Stimulated activated CD8-positive, alpha-beta memory T cell treated with anti-CD3 and anti-CD28 coated beads, Interleukin-15, amount 100 ng/mL, for 24 hours (primary cell): ENCODE data around the gene APOBEC3H.
A peak's percentile ranks its signal among the peaks of the same experiment; 100 is the strongest.

Source experiments
- DNase-seq: peaks from one replicate; pipeline ENCODE4 v3.0.0-alpha.2; 2020; ENCODE audit warnings: low read depth

Gene APOBEC3H

DNA sequence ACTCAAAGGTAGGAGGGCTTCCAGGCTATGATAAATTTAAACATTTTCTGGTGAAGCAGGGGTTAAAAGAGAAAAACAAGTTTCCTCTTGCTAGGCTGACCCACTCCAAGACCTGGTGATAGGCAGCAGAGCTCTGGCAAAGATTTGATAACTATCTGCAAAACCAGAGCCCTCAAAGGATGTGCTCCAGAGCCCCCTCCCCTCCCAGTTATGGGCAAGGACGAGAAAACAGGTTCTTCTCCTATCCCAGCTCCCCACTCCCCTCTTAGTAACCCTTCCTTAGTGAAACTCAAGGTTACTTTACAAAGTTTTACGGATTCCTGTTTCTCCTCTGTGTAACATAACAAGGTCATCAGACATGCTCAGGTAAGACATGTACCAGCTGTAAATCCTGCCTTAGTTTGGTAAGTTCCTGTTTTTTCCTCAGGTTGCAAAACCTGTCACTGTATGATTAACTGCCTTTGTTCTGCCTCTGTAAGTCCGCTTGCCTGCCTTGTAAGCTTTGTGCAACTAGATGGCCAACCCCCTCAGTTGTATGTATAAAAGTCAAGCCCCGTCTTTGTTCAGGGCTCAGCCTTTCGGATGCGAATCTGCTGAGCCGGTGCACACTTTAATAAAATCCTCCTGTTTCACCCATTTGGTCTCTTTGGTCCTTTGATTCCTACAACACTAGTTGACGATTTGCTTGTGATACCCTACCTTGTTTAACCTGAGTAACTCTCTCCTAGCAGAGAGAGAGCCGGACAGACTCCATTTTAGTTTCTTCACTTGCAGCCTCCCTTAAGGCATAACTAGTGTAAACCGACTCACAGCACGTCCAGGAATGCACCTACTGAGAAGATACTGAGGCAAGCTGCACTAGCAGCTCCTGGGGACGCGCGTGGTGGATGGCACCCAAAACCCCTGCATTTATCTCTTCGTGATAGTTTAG is 13.9 kb downstream of the APOBEC3H start:
- DNase-seq, result no peak

DNA sequence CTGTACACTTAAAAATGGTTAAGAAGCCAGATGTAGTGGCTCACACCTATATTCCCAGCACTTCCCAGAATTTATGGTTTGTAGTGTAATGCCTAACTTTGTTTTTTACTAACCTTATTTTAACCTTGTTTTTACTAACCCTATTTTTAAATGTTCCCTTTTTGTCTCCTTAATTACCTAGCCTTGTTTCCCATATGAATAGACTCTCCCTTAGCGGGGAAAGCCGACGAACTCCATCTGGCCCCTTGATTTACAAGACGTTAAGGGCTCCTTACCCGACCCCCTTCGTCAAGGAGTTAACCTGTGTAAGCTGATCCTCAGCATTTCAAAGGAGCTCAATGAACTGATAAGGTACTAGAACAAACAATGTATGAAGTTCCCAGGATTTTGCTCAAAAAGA is 17.1 kb downstream of the APOBEC3H start:
- DNase-seq, result no peak

DNA sequence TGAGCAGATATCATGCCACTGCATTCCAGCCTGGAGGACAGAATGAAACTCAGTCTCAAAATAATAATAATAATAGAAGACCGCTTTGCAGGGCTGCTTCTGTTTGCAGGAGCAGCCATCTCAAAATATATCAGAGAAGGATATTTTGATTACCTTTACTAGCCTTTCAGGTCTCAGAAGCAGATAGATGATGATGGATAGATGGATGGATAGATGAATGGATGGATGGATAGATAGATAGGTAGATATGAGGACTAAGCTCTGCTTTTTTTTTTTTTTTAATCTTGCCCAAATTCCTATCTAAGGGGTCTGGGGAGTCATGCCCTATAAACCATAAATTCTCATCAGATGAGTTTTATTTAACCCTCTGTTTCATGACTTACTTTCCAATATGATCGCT is 18.5 kb downstream of the APOBEC3H start:
- DNase-seq, result no peak

DNA sequence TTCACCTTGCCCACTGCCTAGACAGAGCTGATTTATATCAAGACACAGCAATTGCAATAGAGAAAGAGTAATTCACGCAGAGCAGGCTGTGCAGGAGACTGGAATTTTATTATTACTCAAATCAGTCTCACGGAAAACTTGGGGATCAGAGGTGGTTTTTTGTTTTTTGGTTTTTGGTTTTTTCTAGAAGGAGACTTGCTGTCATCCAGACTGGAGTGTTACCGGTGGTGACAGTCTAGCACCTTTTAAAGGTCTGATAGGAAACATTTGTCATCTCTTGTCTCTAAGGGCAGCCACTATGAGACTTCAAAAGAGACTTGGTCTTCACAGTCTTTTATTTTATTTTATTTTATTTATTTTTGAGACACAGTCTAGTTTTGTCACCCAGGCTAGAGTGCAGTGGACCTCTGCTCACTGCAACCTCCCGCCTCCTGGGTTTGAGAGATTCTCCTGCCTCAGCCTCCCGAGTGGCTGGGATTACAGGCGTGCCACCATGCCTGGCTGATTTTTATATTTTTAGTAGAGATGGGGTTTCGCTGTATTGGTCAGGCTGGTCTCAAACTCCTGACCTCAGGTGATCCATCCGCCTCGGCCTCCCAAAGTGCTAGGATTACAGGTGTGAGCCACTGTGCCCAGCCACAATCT is 19.1 kb downstream of the APOBEC3H start:
- DNase-seq, result no peak

DNA sequence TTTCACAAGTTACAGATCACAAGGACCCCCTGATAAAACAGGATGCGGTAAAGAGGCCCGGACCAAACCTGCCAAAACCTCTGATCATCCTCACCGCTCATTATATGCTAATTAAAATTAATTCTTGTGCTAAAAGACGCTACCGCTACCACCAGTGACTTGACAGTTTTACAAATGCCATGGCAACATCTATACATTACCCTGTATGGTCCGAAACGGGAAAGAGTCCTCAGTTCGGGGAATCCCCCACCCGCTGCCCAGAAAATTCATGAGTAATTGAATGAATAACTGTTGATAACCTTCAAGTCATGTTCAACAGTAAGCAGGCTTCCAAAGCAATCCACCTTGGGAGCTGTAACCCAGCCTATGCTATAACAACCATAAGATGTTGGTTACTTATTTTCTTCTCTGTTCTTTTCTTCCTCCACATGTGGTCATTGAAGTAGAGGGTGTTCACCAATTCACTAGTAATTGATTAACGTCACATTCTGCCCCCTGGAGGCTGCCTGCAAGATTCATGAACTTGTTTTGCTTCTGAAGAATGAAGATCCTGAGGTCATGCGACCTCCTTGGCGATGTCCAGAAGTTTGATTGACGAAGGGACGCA is 20.6 kb downstream of the APOBEC3H start:
- peak; percentile 17 for DNase-seq

DNA sequence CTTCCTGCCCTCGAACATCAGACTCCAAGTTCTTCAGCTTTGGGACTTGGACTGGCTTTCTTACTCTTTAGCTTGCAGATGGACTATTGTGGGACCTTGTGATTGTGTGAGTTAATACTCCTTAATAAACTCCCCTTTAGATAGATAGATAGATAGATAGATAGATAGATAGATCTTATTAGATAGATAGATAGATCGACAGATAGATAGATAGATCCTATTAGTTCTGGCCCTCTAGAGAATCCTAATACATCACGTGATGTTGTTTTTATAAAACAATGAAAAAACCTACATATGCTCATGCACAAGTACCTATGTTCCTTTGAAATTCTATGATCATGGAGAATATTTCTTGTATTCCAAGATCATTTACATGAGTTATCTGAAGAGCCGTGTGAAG is 23.9 kb downstream of the APOBEC3H start:
- DNase-seq, result no peak

DNA sequence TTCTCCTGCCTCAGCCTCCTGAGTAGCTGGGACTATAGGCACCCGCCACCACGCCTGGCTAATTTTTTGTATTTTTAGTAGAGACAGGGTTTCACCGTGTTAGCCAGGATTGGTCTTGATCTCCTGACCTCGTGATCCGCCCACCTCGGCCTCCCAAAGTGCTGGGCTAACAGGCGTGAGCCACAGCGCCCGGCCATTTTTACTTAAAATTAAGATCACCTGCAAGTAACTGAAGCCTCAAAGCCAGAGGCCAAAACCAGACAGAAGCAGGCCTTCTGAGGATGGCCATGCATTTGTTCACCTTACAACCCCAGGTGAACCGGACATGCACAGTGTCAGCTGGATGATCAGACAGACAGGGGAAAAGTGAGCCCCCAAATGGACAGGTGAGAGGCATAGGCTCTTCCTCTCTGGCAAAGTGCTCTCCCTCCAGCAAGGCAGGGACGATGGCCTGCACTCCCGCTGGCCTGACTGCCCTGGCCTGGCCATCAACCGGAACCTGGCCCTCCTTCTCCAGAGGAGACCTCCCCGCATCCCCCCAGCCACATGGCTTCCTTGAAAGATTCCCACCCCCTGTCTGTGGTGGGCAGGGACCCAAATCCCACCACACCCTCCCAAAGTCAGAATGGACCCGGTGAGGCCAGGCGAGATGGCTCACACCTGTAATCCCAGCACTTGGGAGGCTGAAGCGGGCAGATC is 25.9 kb downstream of the APOBEC3H start:
- DNase-seq, result no peak

DNA sequence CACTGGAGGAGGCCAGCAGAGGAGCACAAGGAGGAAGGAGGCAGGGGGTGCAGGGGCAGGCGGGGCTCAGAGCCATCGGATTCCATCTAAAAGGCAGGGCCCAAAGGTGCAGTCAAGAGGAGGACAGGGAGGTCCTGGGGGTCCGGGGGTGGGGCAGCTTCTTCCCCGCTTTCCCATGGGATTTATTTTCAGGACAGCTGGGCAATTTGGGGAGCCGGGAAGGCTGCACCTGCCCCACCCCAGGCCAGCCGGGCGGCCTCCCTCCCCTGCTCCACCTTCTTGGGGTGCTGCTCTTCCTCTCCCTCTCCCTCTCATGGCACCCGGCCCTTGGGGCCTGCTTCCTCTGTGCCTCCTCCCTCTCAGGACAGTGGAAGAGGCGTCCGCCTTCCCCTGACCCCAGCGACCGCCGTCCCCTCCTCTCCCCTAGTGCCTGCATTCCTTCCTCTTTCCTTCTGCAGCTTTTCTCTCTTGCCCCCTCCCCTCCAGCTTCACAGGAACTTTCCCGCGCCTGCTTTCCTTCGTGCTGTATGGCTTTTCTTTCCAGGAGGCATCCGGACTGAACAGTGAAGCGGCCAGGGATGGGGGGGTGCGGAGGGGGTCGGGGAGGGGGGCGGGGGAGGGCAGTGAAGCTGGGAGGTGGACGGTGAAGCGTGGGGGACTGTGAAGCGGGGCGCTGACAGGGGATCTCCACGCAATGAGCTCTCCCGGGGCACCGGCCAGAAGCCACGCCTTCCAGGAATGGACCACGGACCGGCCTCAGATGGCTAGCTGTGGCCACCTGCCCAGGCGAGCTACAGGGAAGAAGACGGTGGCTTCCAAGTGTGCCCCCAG is 26.9 kb downstream of the APOBEC3H start:
- no peak for DNase-seq

DNA sequence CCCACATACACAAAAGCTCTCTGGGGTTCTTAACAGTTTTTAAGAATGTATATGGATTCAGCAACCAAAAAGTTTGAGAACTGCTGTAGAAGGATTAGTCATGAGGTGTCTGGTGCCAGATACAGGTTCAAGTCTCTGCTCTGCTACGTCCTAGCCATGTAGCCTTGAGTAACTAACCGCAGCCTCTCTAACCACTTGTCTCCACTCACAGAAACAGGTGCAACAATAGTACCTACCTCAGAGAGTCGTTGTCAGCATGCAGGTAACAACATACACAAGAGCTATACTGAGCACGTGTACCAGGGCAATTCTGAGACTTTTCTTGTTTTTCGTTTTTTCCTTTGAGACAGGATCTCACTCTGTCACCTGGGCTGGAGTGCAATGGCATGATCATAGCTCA is 28.6 kb downstream of the APOBEC3H start:
- no peak for DNase-seq

DNA sequence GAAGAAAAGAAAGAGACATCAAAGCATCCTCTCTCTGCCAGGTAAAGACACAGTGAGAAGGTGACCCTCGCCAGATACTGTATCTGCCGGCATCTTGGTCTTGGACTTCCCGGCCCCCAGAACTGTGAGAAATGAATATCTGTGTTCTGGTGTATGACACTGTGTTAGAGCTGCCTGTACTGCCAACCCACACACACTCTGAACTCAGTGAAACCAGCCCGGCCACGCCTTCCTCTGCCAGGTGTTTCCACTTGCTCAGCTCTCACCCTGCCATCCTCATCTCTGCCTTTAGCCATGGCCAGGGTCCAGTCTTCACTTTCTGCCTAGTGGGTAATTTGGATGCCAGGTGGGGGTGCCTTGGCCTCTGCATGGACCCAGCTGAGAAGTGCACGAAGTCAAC is 31.5 kb downstream of the APOBEC3H start:
- DNase-seq, result no peak

DNA sequence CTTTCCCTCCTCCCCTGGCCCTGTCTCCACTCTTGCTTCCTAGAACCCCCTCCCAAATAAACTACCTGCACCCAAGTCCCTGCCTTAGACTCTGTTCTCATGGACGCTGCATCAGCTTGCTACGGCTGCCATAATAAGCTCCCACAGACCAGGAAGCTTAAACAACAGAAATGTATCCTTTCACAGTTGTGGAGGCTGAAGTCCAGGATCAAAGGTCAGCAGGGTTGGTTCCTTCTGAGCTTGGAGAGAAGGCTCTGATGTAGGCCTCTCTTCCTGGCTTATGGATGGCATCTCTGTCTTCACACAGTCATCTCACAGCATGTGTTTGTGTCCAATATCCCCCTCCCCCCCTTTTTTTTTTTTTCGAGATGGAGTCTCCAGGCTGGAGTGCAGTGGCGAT is 32.0 kb downstream of the APOBEC3H start:
- no peak for DNase-seq

DNA sequence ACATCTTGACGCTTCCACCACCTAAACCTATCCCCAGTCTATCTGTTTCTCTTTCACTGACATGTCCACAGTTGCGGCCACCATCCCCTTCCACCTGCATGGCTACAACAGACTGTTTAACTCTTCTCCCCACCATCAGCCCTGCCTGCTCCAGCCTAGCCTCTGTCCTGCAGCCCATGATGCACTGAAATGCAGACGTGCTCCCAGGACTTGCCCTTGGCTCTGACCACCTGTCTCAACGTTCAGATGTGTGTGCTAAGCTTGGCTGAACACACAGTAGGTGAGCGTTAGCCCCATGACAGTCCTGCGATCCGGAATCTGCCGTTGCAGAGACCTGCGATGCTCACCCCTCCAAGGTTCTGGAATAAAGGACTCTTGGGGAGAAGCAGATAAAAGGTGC is 32.7 kb downstream of the APOBEC3H start:
- no peak for DNase-seq

DNA sequence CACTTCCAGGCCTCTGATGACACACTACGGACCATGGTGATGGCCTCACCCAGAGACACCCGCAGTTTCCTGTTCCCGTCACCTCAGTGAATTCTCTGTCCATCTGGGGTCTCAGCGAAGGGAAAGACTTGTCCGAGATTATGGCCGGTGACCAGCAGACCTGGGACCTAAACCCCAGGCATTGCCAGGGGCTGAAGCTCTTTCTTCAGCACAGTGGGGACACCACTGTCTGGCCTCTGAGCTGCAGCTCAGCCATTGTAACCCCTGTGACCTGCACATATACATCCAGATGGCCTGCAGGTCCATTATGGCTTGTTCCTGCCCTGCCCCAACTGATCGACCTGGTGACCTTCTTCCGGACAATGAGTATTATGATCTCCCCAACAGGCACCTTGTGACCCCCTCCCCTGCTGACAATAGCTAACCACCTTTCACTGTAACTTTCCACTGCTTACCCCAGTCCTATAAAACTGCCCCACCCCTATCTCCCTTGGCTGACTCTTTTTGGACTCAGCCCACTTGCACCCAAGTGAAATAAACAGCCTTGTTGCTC is 33.2 kb downstream of the APOBEC3H start:
- no peak for DNase-seq

DNA sequence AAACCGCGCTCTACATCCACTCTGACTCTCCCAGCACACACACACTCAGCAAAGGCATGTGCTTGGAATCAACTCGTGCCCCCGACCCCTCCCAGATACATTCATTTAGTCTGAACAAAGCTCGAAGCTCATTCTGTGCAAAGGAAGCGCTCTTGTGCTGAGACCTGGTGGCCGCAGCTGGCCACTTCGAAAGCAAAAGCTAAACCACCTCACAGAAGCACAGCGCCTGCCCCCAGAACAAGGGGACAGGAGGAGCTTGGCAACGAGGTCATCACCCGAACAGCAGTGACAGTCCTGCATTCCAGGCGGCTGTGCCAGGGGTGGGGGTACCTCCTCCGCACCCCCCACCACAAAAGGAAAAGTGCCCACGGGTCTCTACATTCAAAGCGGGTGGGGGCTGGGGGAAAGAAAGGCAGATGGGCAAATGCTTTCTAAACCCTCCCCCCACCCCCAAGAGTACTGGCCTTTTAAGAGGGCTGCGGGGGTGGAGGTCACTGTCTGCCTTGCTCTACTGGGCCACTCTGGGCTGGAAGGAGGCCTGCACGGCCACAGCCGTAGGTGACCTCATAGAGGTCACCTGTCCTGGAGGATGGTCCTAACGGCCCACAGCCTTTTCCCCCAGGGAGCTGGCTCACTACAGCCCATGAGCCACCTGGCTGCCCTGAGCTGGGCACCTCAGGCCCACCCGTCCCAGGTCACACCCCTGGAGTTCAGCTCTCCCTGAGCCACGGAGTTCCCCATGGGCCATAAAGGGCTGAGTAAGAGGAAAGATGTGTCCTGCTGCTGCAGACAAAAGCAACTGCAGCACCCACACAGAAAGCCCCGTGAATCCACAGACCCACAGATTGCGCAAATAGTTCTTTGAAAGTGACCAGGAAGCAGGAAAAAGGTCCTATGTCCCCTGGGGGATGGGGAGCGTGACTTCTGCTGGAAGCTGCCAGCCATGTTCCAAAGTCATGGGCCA is 34.1 kb downstream of the APOBEC3H start:
- DNase-seq, result no peak

DNA sequence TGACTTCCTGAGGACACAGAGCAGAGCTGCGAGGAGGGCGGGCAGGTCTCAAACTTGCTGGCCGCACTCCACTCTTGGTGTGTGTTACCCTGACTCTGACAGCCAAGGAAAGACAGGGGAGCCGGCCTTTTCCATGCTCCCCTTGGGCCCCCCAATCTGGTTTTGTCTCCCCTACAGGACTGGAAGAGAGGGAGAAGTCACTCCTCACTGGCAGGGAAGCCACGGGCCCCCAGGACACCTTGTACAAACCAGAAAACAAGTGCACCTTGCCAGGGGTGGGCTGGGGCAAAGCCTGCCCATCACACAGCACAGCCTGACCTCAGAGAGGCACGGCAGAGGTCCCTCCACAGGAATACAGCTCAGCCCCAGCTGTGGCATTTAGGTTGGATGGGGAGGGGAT is 35.2 kb downstream of the APOBEC3H start:
- DNase-seq, result no peak

DNA sequence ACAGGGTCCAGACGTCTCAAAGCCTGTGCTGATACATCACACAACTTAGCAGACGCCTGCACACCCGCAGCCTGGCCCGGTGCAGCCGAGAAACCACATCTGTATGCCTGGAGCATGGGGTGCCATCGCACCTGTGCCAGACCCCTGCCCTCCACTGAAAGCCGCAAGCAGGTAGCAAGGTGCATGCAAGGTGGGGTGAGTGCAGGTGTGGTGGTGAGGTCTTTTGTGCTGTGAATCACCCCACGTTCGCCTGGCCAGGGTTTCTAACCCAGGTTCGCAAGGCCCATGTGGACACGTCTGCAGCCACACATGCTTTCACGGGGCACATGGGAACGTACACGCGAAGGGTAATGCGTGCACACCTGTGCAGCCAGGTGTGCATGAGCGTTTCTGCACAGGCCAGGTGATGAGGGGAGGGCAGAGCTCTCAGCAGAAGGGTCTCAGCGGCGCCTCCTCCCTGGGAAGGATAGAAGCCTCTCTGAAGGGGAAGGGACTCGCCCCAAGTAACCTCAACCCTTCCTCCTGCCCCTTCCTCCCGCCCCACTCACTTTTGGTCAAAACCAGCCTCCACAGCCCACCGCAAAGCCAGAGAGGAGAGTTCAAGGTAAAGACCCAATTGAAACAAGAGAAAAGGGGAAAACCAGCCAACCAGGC is 36.0 kb downstream of the APOBEC3H start:
- no peak for DNase-seq

DNA sequence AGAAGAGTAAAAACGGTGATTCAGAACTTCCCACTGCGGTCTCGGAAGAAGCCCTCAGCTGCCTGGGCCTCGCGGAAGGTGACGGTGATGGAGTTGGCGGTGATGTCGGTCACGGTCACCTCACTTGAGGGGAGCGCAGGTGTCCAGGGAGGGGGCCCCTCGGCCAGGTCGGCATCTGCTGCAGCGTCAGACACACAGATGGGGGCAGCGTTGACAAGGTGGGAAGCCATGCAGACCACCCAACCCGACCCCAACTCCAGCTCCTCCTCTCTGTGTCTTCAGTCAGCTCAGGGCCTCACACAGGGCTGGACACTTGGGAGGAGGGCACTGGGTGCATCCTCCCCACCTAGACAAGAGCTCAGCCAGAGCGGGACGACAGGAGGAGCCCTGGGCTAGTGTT is 36.8 kb downstream of the APOBEC3H start:
- no peak for DNase-seq

DNA sequence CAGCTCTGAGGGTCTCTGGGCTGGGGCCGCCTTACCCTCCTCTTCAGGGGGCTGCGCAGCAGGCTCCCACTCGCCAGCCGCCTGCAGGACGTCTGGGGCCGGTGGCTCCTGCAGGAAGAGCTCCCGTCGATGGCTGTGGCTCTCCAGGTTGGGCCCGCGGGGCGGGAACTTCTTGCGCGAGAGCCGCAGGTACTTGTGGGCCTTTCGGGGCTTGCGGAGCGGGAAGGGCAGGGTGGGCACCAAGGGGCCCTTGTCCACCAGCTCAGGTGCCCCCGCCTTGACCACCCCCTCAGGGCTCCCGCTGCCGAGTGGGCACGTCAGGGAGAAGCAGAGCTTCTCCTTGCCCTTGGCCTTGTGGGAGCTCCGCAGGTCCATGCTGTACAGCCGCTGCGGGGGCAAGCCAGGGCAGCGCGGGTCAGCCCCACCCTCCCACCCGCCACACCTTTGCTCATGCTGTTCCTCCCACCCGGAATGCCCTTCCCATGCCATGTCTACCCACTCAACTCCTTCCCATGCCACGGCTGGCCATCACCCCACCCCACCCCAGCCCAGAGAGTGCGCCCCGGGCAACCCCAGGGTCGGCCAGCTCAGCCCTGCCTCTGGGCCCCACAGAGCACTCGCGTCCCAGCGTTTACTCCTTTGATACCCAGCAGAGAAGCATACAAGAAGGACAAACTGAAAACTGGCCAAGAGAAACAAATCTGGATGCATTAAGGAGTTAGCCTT is 37.5 kb downstream of the APOBEC3H start:
- no peak for DNase-seq
